ENCODE results near the gene P3R3URF.

P3R3URF gene

GRCh38 chr1:46132529-46133180, 43.6 kb downstream of the P3R3URF start, which contains the start of gene PIK3R3 (continued):
- TF ChIP-seq ZNF692 (tag by site-specific recombination; IDR thresholded peaks at IDR 0.05) (peak; percentile 95), ZNF670 (tag by site-specific recombination; IDR thresholded peaks at IDR 0.05; ENCODE audit: low read depth) (no peak), KLF1 (tag by site-specific recombination; IDR thresholded peaks at IDR 0.05) (peak; percentile 94), ZNF280D (tag by site-specific recombination; IDR thresholded peaks at IDR 0.05) (peak; percentile 82; the same call in 1 of the 2 replicates), ZNF639 (tag by site-specific recombination; IDR thresholded peaks at IDR 0.05) (peak; percentile 99), ZIC2 (tag by site-specific recombination; IDR thresholded peaks at IDR 0.05) (peak; percentile 100), ZNF362 (tag by site-specific recombination; IDR thresholded peaks at IDR 0.05) (no peak; the same call in 1 of the 2 replicates), ZNF830 (tag by site-specific recombination; IDR thresholded peaks at IDR 0.05; ENCODE audit: low read depth) (no peak), ZNF26 (tag by site-specific recombination; IDR thresholded peaks at IDR 0.05) (no peak), ZNF510 (tag by site-specific recombination; IDR thresholded peaks at IDR 0.05; ENCODE audit: insufficient replicate concordance) (no peak), ZNF169 (tag by site-specific recombination; IDR thresholded peaks at IDR 0.05) (peak; percentile 23; the same call in 1 of the 2 replicates), YY1 (tag by site-specific recombination; IDR thresholded peaks at IDR 0.05) (peak; percentile 86), ZNF623 (tag by site-specific recombination; IDR thresholded peaks at IDR 0.05) (peak; percentile 35; the same call in 1 of the 2 replicates), HIC1 (tag by site-specific recombination; IDR thresholded peaks at IDR 0.05) (peak; percentile 99), ZNF140 (tag by site-specific recombination; IDR thresholded peaks at IDR 0.05) (no peak), ZNF366 (tag by site-specific recombination; conservative IDR thresholded peaks at IDR 0.05) (no peak), ZNF174 (tag by site-specific recombination; IDR thresholded peaks at IDR 0.05) (no peak), HOXC10 (CRISPR knock-in tag; IDR thresholded peaks at IDR 0.05) (no peak), ZSCAN18 (tag by site-specific recombination; IDR thresholded peaks at IDR 0.05) (peak; percentile 89; the same call in 1 of the 2 replicates), PRDM1 (tag by site-specific recombination; IDR thresholded peaks at IDR 0.05) (no peak), ZNF514 (tag by site-specific recombination; IDR thresholded peaks at IDR 0.05) (no peak), SCRT2 (tag by site-specific recombination; IDR thresholded peaks at IDR 0.05) (peak; percentile 57), GLI2 (tag by site-specific recombination; IDR thresholded peaks at IDR 0.05; ENCODE audit: borderline replicate concordance, low read depth) (no peak; the same call in 1 of the 2 replicates), PATZ1 (tag by site-specific recombination; IDR thresholded peaks at IDR 0.05) (peak; percentile 100)
